Thyroid gland (tissue), 4 donors: ENCODE data around the gene IGFBP2.

Experiments used
- POLR2A ChIP-seq, 2 donors: fragments of 450-650 bp; IDR thresholded peaks; one replicate each; pipeline ENCODE4 v1.6.1; 2017; ENCODE audit warnings: antibody characterized with exemption in 2 of 2, mild to moderate bottlenecking in 2 of 2, moderate library complexity in 1 of 2
- TF ChIP-seq, protein P1 (sequence below), 6 experiments: fragments of 200-600 bp in 3 of 6; fragments of 450-650 bp in 3 of 6; sonication (generic) in 3 of 6; IDR thresholded peaks; one replicate each; pipeline ENCODE4 v1.5.1; 2016 to 2019; ENCODE audit warnings: antibody characterized with exemption in 6 of 6, mild to moderate bottlenecking in 2 of 6, inconsistent platforms in 1 of 6, moderate library complexity in 1 of 6

DNA sequence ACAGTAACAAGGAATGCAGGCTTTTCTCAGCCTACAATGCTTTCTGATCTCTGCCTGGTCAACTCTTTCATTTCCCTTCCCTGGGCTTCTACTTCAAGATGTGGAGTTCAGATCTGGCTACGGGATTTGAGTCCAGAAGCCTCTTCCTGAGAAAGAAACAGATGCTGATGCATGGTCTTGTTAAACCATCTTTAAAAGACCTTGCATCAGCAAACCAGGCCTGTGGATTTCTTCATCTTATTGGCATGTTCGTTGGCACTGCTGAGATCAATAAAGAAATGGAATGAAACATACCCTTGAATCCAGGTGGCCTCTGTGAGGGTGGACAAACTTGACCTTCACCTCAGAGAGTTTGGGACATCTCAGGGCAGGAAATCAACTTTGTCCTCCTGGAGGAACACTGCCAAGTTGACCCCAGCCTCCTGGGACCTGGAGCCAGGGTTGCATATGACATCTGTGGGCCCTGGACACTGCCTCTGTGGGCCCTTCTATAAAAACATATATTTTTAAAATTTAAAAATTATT, 21.4 kb downstream of the IGFBP2 start:
- TF ChIP-seq POLR2A (IDR thresholded peaks at IDR 0.05), result no peak
- TF ChIP-seq, protein P1, sequence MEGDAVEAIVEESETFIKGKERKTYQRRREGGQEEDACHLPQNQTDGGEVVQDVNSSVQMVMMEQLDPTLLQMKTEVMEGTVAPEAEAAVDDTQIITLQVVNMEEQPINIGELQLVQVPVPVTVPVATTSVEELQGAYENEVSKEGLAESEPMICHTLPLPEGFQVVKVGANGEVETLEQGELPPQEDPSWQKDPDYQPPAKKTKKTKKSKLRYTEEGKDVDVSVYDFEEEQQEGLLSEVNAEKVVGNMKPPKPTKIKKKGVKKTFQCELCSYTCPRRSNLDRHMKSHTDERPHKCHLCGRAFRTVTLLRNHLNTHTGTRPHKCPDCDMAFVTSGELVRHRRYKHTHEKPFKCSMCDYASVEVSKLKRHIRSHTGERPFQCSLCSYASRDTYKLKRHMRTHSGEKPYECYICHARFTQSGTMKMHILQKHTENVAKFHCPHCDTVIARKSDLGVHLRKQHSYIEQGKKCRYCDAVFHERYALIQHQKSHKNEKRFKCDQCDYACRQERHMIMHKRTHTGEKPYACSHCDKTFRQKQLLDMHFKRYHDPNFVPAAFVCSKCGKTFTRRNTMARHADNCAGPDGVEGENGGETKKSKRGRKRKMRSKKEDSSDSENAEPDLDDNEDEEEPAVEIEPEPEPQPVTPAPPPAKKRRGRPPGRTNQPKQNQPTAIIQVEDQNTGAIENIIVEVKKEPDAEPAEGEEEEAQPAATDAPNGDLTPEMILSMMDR (IDR thresholded peaks at IDR 0.05), result no peak
